Calu3 (cell line): ENCODE data around the gene APBB1IP. TPM values are rescaled to one million over a fixed set of nuclear protein-coding genes. Genes with fewer than 3 reads are reported as not detected.

Experiments used
- BruUV-seq: library from RNA; stranded (reverse); fragments of 400-500 nt; replicated peaks from 2 replicates; lab custom pipeline; 2021; lab: Mats Ljungman, UMichigan
- CTCF ChIA-PET: fragments of 300-600 bp; sonication (Branson Sonifier 250); formaldehyde crosslinking; loops from one replicate; lab custom pipeline; 2022; ENCODE audit warnings: antibody characterized with exemption; lab: Charles Lee
- DNase-seq: peaks from one replicate; pipeline ENCODE4 v3.0.0; 2022
- H3K27ac Mint-ChIP-seq: one replicate; pipeline ENCODE4 v1.8.0; 2022; ENCODE audit warnings: mixed read lengths; ENCODE audit not compliant: unreplicated experiment
- H3K27me3 Mint-ChIP-seq: one replicate; pipeline ENCODE4 v1.8.0; 2022; ENCODE audit warnings: mixed read lengths; ENCODE audit not compliant: unreplicated experiment
- H3K36me3 Mint-ChIP-seq: one replicate; pipeline ENCODE4 v1.8.0; 2022; ENCODE audit warnings: mild to moderate bottlenecking, moderate library complexity, mixed read lengths; ENCODE audit not compliant: insufficient read depth, unreplicated experiment
- H3K4me1 Mint-ChIP-seq: one replicate; pipeline ENCODE4 v1.8.0; 2022; ENCODE audit warnings: mild to moderate bottlenecking, low read depth, mixed read lengths; ENCODE audit not compliant: unreplicated experiment
- H3K4me3 Mint-ChIP-seq: one replicate; pipeline ENCODE4 v1.8.0; 2022; ENCODE audit warnings: mild to moderate bottlenecking, low read depth, moderate library complexity, mixed read lengths; ENCODE audit not compliant: unreplicated experiment
- H3K9me3 Mint-ChIP-seq: one replicate; pipeline ENCODE4 v1.8.0; 2022; ENCODE audit warnings: low read depth, mixed read lengths; ENCODE audit not compliant: unreplicated experiment
- intact Hi-C: fragments of 100-400 bp; cut with micrococcal nuclease; formaldehyde crosslinking; loops from one replicate; pipeline ENCODE4 v1.10.0; 2022; ENCODE audit not compliant: unreplicated experiment
- total RNA-seq: library from RNA; stranded (reverse); gene quantifications from 2 replicates; pipeline ENCODE4 v1.2.3, GENCODE V29; 2022
- TF ChIP-seq, protein P1 (sequence below): fragments of 200-600 bp; IDR thresholded peaks from one replicate; pipeline ENCODE4 v1.8.0; 2022; ENCODE audit warnings: antibody characterized with exemption; ENCODE audit not compliant: unreplicated experiment

APBB1IP gene
- total RNA-seq, 1 experiment from 2014 or later, result 1.5 TPM

DNA sequence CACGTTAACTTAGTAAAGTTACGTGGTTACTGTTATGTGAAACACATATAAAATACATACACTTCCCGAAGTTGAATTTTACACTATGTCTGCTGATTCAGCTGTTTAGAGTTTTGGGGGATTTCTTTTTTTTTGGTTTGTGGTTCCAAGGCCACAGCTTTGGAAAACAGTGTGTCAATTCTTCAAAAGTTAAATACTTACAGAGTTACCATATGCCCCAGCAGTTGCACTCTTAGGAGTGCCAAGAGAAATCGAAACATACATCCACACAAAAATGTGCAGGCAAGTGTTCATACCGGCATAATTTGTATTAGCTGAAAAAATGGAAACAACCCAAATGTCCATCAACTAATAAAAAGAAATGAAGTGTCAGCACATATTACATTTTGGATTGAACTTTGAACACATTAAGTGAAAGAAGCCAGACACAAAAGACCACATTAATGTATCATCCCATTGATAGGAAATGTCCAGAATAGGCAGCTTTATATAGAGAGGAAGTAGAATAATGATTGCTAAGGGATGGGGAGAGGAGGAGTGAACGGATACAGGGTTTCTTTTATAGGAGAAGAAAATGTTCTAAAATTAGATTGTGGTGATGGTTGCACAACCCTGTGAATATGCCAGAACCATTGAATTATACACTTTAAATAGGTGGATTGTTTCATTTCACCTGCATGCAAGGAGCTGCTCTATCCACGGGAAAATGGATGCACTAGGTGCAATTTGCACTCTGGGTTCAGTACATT is 17.6 kb downstream of the APBB1IP start:
- H3K36me3 Mint-ChIP-seq, result no peaks in the 10 kb centered on the region

DNA sequence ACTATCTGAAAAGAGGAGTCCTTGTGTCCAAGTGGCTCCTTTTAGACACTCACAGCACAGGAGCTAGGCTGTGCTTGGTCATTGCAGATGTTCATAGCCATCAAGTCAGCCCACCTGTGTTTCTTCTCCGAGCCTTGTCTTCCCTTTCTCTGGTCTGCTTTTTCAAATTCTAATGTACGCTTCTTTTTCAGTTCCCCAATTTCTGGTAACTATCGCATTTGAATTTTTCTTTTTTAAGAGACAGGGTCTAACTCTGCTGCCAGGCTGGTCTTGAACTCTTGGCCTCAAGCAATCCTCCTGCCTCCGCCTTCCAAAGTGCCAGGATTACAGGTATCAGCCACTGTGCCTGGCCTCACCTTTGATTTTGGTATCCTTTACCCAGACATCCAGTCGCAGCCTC is 18.9 kb downstream of the APBB1IP start:
- intact Hi-C loops, result no loop called here
- BruUV-seq, result no TSS peak
- CTCF ChIA-PET, result interaction anchor here (0.6 kb wide), 1 partner anchor 91 kb away, joined by 3 read pairs; no protein-coding TSS in a partner anchor
- TF ChIP-seq, protein P1, sequence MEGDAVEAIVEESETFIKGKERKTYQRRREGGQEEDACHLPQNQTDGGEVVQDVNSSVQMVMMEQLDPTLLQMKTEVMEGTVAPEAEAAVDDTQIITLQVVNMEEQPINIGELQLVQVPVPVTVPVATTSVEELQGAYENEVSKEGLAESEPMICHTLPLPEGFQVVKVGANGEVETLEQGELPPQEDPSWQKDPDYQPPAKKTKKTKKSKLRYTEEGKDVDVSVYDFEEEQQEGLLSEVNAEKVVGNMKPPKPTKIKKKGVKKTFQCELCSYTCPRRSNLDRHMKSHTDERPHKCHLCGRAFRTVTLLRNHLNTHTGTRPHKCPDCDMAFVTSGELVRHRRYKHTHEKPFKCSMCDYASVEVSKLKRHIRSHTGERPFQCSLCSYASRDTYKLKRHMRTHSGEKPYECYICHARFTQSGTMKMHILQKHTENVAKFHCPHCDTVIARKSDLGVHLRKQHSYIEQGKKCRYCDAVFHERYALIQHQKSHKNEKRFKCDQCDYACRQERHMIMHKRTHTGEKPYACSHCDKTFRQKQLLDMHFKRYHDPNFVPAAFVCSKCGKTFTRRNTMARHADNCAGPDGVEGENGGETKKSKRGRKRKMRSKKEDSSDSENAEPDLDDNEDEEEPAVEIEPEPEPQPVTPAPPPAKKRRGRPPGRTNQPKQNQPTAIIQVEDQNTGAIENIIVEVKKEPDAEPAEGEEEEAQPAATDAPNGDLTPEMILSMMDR, result no peak
- no peaks in the 10 kb centered on the region for H3K27me3 Mint-ChIP-seq
- no peak overlapping the region for H3K4me3 Mint-ChIP-seq
- no peaks in the 10 kb centered on the region for H3K4me1 Mint-ChIP-seq
- H3K36me3 Mint-ChIP-seq, result no peaks in the 10 kb centered on the region
- peaks cover 2% of the 10 kb centered on the region for H3K9me3 Mint-ChIP-seq
- DNase-seq, result no peak
- H3K27ac Mint-ChIP-seq, result no peak overlapping the region

More for the DNA sequence above, 17.6 kb downstream of the APBB1IP start:
- DNase-seq, result no peak
- Mint-ChIP-seq H3K27me3 (no peaks in the 10 kb centered on the region), H3K4me3 (no peak overlapping the region), H3K4me1 (no peaks in the 10 kb centered on the region), H3K27ac (no peak overlapping the region), H3K9me3 (no peaks in the 10 kb centered on the region)
- intact Hi-C loops, result no loop called here
- no TSS peak for BruUV-seq
- TF ChIP-seq, protein P1, result no peak
- CTCF ChIA-PET, result no interaction called here

DNA sequence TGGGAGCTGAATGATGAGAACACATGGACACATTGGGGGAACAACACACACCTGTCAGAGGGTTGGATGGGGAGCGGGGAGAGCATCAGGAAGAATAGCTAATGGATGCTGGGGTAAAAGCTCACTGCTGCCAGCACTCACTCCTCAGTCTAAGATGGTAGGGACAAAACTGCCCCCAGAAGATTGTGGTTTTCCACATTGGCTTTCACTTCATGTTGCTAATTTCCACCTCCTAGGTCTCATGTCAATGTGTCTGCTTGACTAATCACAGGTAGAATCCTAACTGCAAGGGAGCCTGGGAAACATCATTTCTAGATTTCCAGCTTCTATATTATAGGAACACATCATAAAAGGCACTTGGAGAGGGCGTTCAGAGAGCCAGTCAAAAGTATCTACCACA is 22.6 kb downstream of the APBB1IP start:
- Mint-ChIP-seq H3K27ac (no peak overlapping the region), H3K36me3 (no peaks in the 10 kb centered on the region), H3K9me3 (peaks cover 2% of the 10 kb centered on the region), H3K4me3 (no peak overlapping the region), H3K4me1 (no peaks in the 10 kb centered on the region), H3K27me3 (no peaks in the 10 kb centered on the region)
- intact Hi-C loops, result no loop called here
- TF ChIP-seq, protein P1, result no peak
- DNase-seq, result no peak
- no TSS peak for BruUV-seq
- CTCF ChIA-PET, result no interaction called here

DNA sequence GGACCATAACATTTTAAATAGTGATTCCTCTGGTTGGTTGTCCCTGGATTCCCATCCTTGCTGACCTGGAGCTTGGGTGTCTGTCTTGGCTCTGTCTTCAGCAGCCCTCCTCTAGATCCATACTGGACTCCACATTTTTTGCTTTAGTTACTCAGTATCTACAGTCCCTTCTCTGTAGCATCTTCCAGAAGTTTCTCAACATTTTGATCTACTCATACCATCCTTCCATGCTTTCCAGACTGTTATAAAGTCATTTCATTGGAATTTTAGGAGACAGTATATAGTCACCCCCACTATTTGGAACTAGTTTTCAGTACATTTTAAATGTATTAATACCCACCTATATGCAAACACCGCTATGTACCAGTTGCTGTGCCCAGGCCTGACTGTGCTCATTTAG is 25.8 kb downstream of the APBB1IP start:
- intact Hi-C loops, result no loop called here
- Mint-ChIP-seq H3K4me1 (peaks cover 18% of the 10 kb centered on the region), H3K27me3 (no peaks in the 10 kb centered on the region), H3K27ac (no peak overlapping the region), H3K36me3 (no peaks in the 10 kb centered on the region), H3K9me3 (peaks cover 2% of the 10 kb centered on the region), H3K4me3 (no peak overlapping the region)
- TF ChIP-seq, protein P1, result no peak
- CTCF ChIA-PET, result no interaction called here
- DNase-seq, result no peak
- BruUV-seq, result no TSS peak
